GM18873 (cell line): ENCODE data around the gene CRTC1.

Experiments
- ATAC-seq: cut with Tn5 transposase; IDR thresholded peaks from one replicate; pipeline ENCODE4 v1.9.1; 2021; ENCODE audit warnings: mild to moderate bottlenecking, moderate library complexity, moderate number of reproducible peaks; ENCODE audit not compliant: unreplicated experiment, low FRiP score

CRTC1 gene

GRCh38 chr19:18651733-18652132, 31.7 kb upstream of the CRTC1 start:
- ATAC-seq: no peak

- no peak for ATAC-seq
Observed at GRCh38 chr19:18653853-18654252, 29.6 kb upstream of the CRTC1 start.

GRCh38 chr19:18654469-18654868, 29.0 kb upstream of the CRTC1 start:
- ATAC-seq: no peak

GRCh38 chr19:18655173-18655844, 28.2 kb upstream of the CRTC1 start:
- no peak for ATAC-seq

- ATAC-seq: no peak
Observed at GRCh38 chr19:18656337-18657086, 27.0 kb upstream of the CRTC1 start.

- ATAC-seq: no peak
Observed at GRCh38 chr19:18657590-18658365, 25.7 kb upstream of the CRTC1 start.

- no peak for ATAC-seq
Observed at GRCh38 chr19:18658366-18658855, 25.1 kb upstream of the CRTC1 start.

GRCh38 chr19:18659281-18660050, 24.0 kb upstream of the CRTC1 start:
- ATAC-seq: no peak

- ATAC-seq: no peak
Observed at GRCh38 chr19:18660051-18660910, 23.2 kb upstream of the CRTC1 start.

GRCh38 chr19:18660939-18661670, 22.4 kb upstream of the CRTC1 start:
- ATAC-seq: no peak

- ATAC-seq: no peak
Observed at GRCh38 chr19:18662972-18663732, 20.3 kb upstream of the CRTC1 start.

GRCh38 chr19:18663940-18664530, 19.4 kb upstream of the CRTC1 start:
- ATAC-seq: no peak

- ATAC-seq: no peak
Observed at GRCh38 chr19:18665771-18666202, 17.7 kb upstream of the CRTC1 start.

GRCh38 chr19:18666317-18666716, 17.2 kb upstream of the CRTC1 start:
- no peak for ATAC-seq

- ATAC-seq: no peak
Observed at GRCh38 chr19:18666784-18667183, 16.7 kb upstream of the CRTC1 start.

GRCh38 chr19:18667531-18668251, 15.8 kb upstream of the CRTC1 start:
- ATAC-seq: no peak

- no peak for ATAC-seq
Observed at GRCh38 chr19:18668252-18668631, 15.2 kb upstream of the CRTC1 start.
